Hepatocyte (in vitro differentiated cells): ENCODE data around the gene GPBAR1. TPM values are rescaled to one million over a fixed set of nuclear protein-coding genes. Genes with fewer than 3 reads are reported as not detected.

ENCODE experiments used
- DNase-seq: peaks from one replicate; pipeline ENCODE4 v3.0.0-alpha.2; 2016; ENCODE audit warnings: low spot score
- H2AFZ ChIP-seq: fragments of 200-600 bp; sonication (generic); 2 replicates; pipeline ENCODE4 v1.6.0; 2016; ENCODE audit warnings: antibody characterized with exemption, mild to moderate bottlenecking
- H3K27ac ChIP-seq: fragments of 200-600 bp; sonication (generic); 2 replicates; pipeline ENCODE4 v1.5.1; 2016; ENCODE audit warnings: mild to moderate bottlenecking
- H3K27me3 ChIP-seq: fragments of 200-600 bp; sonication (generic); 2 replicates; pipeline ENCODE4 v1.6.1; 2016
- H3K36me3 ChIP-seq: fragments of 200-600 bp; sonication (generic); replicated peaks from 2 replicates; pipeline ENCODE4 v1.5.1; 2016; ENCODE audit warnings: low read depth; ENCODE audit not compliant: insufficient read depth
- H3K4me1 ChIP-seq: fragments of 200-600 bp; sonication (generic); 2 replicates; pipeline ENCODE4 v1.5.1; 2016; ENCODE audit warnings: mild to moderate bottlenecking, moderate library complexity; ENCODE audit not compliant: insufficient read depth
- H3K4me2 ChIP-seq: fragments of 200-600 bp; sonication (generic); 2 replicates; pipeline ENCODE4 v1.6.0; 2016
- H3K4me3 ChIP-seq: fragments of 200-600 bp; sonication (generic); 2 replicates; pipeline ENCODE4 v1.5.1; 2016; ENCODE audit warnings: mild to moderate bottlenecking
- H3K79me2 ChIP-seq: fragments of 200-600 bp; sonication (generic); 2 replicates; pipeline ENCODE4 v1.6.0; 2017; ENCODE audit warnings: mild to moderate bottlenecking
- H3K9me2 ChIP-seq: fragments of 200-600 bp; sonication (generic); replicated peaks from 2 replicates; pipeline ENCODE4 v1.6.0; 2017; ENCODE audit warnings: mild to moderate bottlenecking; ENCODE audit not compliant: insufficient read depth
- H3K9me3 ChIP-seq: fragments of 200-600 bp; sonication (generic); 2 replicates; pipeline ENCODE4 v1.5.1; 2016; ENCODE audit warnings: low read depth, mild to moderate bottlenecking
- H4K20me1 ChIP-seq: fragments of 200-600 bp; sonication (generic); 2 replicates; pipeline ENCODE4 v1.6.0; 2016; ENCODE audit warnings: mild to moderate bottlenecking; ENCODE audit not compliant: insufficient read depth, poor library complexity, severe bottlenecking
- EZH2 ChIP-seq: fragments of 200-600 bp; sonication (generic); IDR thresholded peaks from 2 replicates; pipeline ENCODE4 v1.6.1; 2016; ENCODE audit warnings: antibody characterized with exemption, mild to moderate bottlenecking, borderline replicate concordance
- EZH2phosphoT487 ChIP-seq: fragments of 200-600 bp; sonication (generic); IDR thresholded peaks from one replicate; pipeline ENCODE4 v1.6.1; 2018; ENCODE audit warnings: antibody characterized with exemption, mild to moderate bottlenecking, low read depth, moderate library complexity; ENCODE audit not compliant: unreplicated experiment, severe bottlenecking
- WGBS: methylation state at CpG from one replicate; pipeline ENCODE4 v1.1.6; 2016; ENCODE audit warnings: low lambda C conversion rate; ENCODE audit errors: missing lambda C conversion rate; 5-methylcytosine and 5-hydroxymethylcytosine counted together
- polyA plus RNA-seq: library from polyadenylated mRNA; unstranded; fragments of >200 nt; fragmentation: Nextera tagmentation; extraction: Ambion mirVana; gene quantifications from 2 replicates; pipeline ENCODE4 v1.2.1, GENCODE V29; 2016
- total RNA-seq: library from RNA; depleted of rRNA; stranded (reverse); fragments of >200 nt; gene quantifications from 2 replicates; pipeline ENCODE4 v1.2.3, GENCODE V29; 2014
- TF ChIP-seq, protein P1 (sequence below): fragments of 200-600 bp; sonication (generic); IDR thresholded peaks from 2 replicates; pipeline ENCODE4 v1.5.1; 2016; ENCODE audit warnings: antibody characterized with exemption, mild to moderate bottlenecking; ENCODE audit not compliant: poor library complexity

The GPBAR1 gene, protein sequence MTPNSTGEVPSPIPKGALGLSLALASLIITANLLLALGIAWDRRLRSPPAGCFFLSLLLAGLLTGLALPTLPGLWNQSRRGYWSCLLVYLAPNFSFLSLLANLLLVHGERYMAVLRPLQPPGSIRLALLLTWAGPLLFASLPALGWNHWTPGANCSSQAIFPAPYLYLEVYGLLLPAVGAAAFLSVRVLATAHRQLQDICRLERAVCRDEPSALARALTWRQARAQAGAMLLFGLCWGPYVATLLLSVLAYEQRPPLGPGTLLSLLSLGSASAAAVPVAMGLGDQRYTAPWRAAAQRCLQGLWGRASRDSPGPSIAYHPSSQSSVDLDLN
- total RNA-seq (6.1 and 10.9 TPM in 2 replicates), polyA plus RNA-seq (23.4 and 25.6 TPM in 2 replicates)

DNA sequence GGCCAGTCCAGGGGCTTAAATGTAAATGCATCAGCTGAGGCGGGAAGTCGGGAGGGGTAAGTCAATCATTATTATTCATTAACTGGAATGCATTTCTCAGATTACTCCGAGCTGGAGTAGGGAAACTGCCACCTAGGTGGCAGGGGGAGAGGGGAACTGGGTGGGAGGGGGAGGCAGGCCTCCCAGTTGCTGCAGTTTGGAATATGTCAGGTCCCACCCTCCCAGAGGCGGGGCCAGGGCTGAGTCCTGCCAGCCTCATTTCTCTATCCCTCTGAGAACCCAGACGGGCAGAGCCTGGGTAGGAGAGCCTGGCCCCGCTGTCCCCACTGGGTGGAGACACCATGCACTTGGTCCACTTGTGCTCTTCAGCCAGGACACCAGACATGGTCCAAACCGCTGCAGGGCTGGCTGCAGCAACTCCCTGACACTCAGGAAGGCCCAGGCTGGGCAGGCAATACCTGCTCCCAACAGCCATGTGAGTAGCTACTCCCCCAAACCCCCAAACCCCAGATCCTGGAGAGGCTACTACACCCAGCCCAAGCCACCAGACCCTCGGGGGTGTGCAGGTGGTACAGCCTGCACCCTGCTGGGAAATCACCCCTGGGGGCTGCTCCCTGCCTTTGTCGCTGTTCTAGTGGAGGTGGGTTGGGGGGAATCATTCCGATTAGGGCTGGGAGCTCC, at the start of gene GPBAR1:
Gene GPBAR1, plus strand, starts transcription at position 274 of the 681 bp plus-strand sequence. CDS start 1,710 bp downstream, outside the sequence.
- Histone ChIP-seq H3K27me3 (no peaks in the 10 kb centered on the region), H3K4me1 (peaks cover 54% of the 10 kb centered on the region), H3K4me2 (peak within 1 kb of the TSS; percentile 57), H3K27ac (peak within 1 kb of the TSS; percentile 89), H2AFZ (no peak within 1 kb of the TSS), H3K4me3 (no peak within 1 kb of the TSS), H3K36me3 (peaks cover 3% of the 10 kb centered on the region), H3K79me2 (peaks cover 5% of the 10 kb centered on the region), H3K9me3 (no peaks in the 10 kb centered on the region), H4K20me1 (no peaks in the 10 kb centered on the region), H3K9me2 (no peaks in the 10 kb centered on the region)
- 41% methylated on average over 9 of the region's 10 CpGs for WGBS
- TF ChIP-seq, protein P1, sequence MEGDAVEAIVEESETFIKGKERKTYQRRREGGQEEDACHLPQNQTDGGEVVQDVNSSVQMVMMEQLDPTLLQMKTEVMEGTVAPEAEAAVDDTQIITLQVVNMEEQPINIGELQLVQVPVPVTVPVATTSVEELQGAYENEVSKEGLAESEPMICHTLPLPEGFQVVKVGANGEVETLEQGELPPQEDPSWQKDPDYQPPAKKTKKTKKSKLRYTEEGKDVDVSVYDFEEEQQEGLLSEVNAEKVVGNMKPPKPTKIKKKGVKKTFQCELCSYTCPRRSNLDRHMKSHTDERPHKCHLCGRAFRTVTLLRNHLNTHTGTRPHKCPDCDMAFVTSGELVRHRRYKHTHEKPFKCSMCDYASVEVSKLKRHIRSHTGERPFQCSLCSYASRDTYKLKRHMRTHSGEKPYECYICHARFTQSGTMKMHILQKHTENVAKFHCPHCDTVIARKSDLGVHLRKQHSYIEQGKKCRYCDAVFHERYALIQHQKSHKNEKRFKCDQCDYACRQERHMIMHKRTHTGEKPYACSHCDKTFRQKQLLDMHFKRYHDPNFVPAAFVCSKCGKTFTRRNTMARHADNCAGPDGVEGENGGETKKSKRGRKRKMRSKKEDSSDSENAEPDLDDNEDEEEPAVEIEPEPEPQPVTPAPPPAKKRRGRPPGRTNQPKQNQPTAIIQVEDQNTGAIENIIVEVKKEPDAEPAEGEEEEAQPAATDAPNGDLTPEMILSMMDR = peak; percentile 8
- no peak for TF ChIP-seq EZH2
- peak; percentile 67 for DNase-seq

DNA sequence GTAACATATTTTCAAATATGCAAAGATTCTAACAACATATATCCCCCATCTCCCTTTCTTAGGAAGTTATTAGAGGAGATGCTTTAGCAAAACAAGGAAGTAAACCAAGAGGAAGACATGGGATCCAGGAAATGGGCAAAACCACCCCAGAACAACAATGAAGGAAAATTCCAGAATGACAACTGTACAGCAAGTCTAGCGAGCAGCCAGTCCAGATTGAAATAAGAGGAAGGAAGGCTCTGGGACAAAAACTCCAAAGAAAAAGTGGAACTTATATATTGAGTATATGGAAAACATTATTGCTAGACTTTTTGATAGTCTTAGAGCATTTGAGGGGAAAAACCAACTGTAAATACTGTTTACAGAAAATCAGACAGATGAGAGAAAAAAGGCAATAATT, 46.7 kb upstream of the GPBAR1 start:
- peaks cover 9% of the 10 kb centered on the region for H4K20me1 ChIP-seq
- no peak for DNase-seq
- H3K79me2 ChIP-seq = peaks cover 25% of the 10 kb centered on the region
- no peaks in the 10 kb centered on the region for H3K9me3 ChIP-seq
- TF ChIP-seq EZH2 (no peak), EZH2phosphoT487 (no peak)
- TF ChIP-seq, protein P1 = no peak
- H3K4me3 ChIP-seq = no peak overlapping the region
- H3K4me1 ChIP-seq = peaks cover 5% of the 10 kb centered on the region
- no peaks in the 10 kb centered on the region for H3K27me3 ChIP-seq
- H3K27ac ChIP-seq = no peak overlapping the region
- no peaks in the 10 kb centered on the region for H3K9me2 ChIP-seq
- H3K4me2 ChIP-seq = no peak overlapping the region
- WGBS = 91% methylated on average over 1 of the region's 1 CpG
- H3K36me3 ChIP-seq = no peaks in the 10 kb centered on the region
- no peak overlapping the region for H2AFZ ChIP-seq

DNA sequence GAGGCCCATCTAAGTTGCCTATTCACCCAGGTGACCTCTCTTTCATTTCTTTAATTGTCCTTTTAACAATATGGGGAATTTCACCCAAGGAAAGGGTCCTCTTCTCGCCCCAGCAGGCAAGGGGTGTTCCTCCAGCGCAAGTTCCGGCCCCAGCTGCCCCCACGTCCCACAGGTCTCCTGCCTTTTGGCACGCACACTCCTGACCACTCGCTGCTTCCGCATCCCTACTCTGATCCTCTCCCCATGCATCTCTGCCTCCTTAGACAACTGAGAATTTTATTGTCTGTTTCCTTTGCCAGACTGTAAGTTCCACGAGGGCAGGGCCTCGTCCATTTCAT, 44.5 kb upstream of the GPBAR1 start:
- peak overlapping the region; percentile 99 for H3K27ac ChIP-seq
- peaks cover 31% of the 10 kb centered on the region for H4K20me1 ChIP-seq
- no peaks in the 10 kb centered on the region for H3K27me3 ChIP-seq
- peak overlapping the region; percentile 75 for H3K4me2 ChIP-seq
- no peaks in the 10 kb centered on the region for H3K9me3 ChIP-seq
- no peaks in the 10 kb centered on the region for H3K36me3 ChIP-seq
- peak overlapping the region; percentile 63 for H2AFZ ChIP-seq
- H3K4me1 ChIP-seq = peaks cover 26% of the 10 kb centered on the region
- peak overlapping the region; percentile 39 for H3K4me3 ChIP-seq
- TF ChIP-seq EZH2phosphoT487 = no peak
- TF ChIP-seq EZH2 = no peak
- TF ChIP-seq, protein P1 = no peak
- DNase-seq = no peak
- H3K79me2 ChIP-seq = peaks cover 46% of the 10 kb centered on the region
- WGBS = 66% methylated on average over 9 of the region's 9 CpGs
- H3K9me2 ChIP-seq = no peaks in the 10 kb centered on the region
